Adrenal gland (tissue), 12 donors: Measurements from ENCODE around the gene ABCB6. TPM values are rescaled to one million over a fixed set of nuclear protein-coding genes. Genes with fewer than 3 reads are reported as not detected.

Source experiments
- DNase-seq, 7 donors: peaks; one replicate each; pipeline ENCODE4 v3.0.0-alpha.2; 2019 to 2020
- H3K27ac ChIP-seq, 5 donors: fragments of 200-600 bp; sonication (generic) in 4 of 5; 1 replicate in 3 of 5; 2 replicates in 2 of 5; pipeline versions ENCODE4 v1.5.1 to v1.8.0; 2016 to 2020; ENCODE audit warnings: mild to moderate bottlenecking in 1 of 5
- H3K27me3 ChIP-seq: fragments of 200-600 bp; 2 replicates; pipeline ENCODE4 v1.8.0; 2021
- H3K36me3 ChIP-seq, 2 donors: fragments of 200-600 bp; replicated peaks in 1 of 2; 1 replicate in 1 of 2; 2 replicates in 1 of 2; pipeline versions ENCODE4 v1.5.1 to v1.8.0; 2018 to 2022
- H3K4me1 ChIP-seq, 2 donors: fragments of 200-600 bp; replicated peaks in 1 of 2; 1 replicate in 1 of 2; 2 replicates in 1 of 2; pipeline versions ENCODE4 v1.5.1 to v1.8.0; 2018 to 2021
- H3K4me3 ChIP-seq, 4 donors: fragments of 200-600 bp; sonication (generic) in 3 of 4; one replicate each; pipeline ENCODE4 v1.5.1; 2016 to 2018
- H3K9me3 ChIP-seq, 3 donors: fragments of 200-600 bp; sonication (generic) in 1 of 3; replicated peaks in 1 of 3; 1 replicate in 2 of 3; 2 replicates in 1 of 3; pipeline versions ENCODE4 v1.5.1 to v1.8.0; 2016 to 2021
- CTCF ChIP-seq, 6 experiments: fragments of 450-650 bp in 4 of 6; fragments of 200-600 bp in 2 of 6; sonication (generic) in 1 of 6; IDR thresholded peaks; 1 replicate in 5 of 6; 2 replicates in 1 of 6; pipeline versions ENCODE4 v1.5.1 to v1.8.0; 2016 to 2021; ENCODE audit warnings: antibody characterized with exemption in 6 of 6, mild to moderate bottlenecking in 2 of 6, moderate library complexity in 1 of 6
- POLR2A ChIP-seq, 2 donors: fragments of 450-650 bp; IDR thresholded peaks; one replicate each; pipeline ENCODE4 v1.6.1; 2017; ENCODE audit warnings: antibody characterized with exemption in 2 of 2, mild to moderate bottlenecking in 2 of 2, moderate library complexity in 1 of 2
- WGBS, 4 donors: extraction: QIAGEN DNeasy Blood & Tissue Kit in 2 of 4; methylation state at CpG; one replicate each; pipeline versions ENCODE4 v1.1.5 to v1.1.7; 2013 to 2017; 5-methylcytosine and 5-hydroxymethylcytosine counted together
- intact Hi-C, 2 donors: fragments of 100-400 bp; cut with DNase I; formaldehyde crosslinking; loops; one replicate each; pipeline versions ENCODE4 v1.14.1 to v1.15.0; 2022 to 2023
- polyA plus RNA-seq, 3 donors: library from polyadenylated mRNA; stranded (reverse); fragments of 200-250 nt in 2 of 3; fragments of 350-450 nt in 1 of 3; fragmentation: Illumina TruSeq in 1 of 3; extraction: RNeasy Lipid Tissue Mini Kit (QIAGEN cat#74804) in 1 of 3; gene quantifications; one replicate each; pipeline ENCODE4 v1.2.3, GENCODE V29; 2013 to 2014
- total RNA-seq, 9 donors: library from RNA; depleted of rRNA in 4 of 9; stranded (reverse); fragments of >200 nt in 4 of 9; fragments of 120-200 nt in 1 of 9; fragmentation: NEBNext Ultra II Directional in 1 of 9; extraction: Animal tissue kit (Norgen Biotek cat#: 25700) in 1 of 9; gene quantifications; one replicate each; pipeline versions ENCODE4 v1.1.0 to v1.2.4, GENCODE V29; 2013 to 2023
- donor health status: healthy with polysubstance abuse.
- donor health status: Bipolar disorder and iron deficiency.
- donor health status: DM: yes; HTN: yes; CAD: no.
- donor health status: DM: no; HTN: no; CAD: no.
- donor health status: DM: no; HTN: no; CAD: no.
- donor health status: DM: yes; HTN: yes; CAD: no.

The ABCB6 gene
- total and polyA plus RNA-seq, 12 donors: 10.1 to 85.1 (median 27.9) TPM

- no peak for DNase-seq
- Histone ChIP-seq H3K4me3 (no peak overlapping the region), H3K4me1 (peaks cover 23 to 40% of the 10 kb centered on the region in 2 donors), H3K27ac (peak overlapping the region in 2 of 5 donors; percentile 86 to 93), H3K36me3 (peaks cover 0 to 14% of the 10 kb centered on the region in 2 donors), H3K27me3 (no peaks in the 10 kb centered on the region), H3K9me3 (no peaks in the 10 kb centered on the region)
- TF ChIP-seq POLR2A (IDR thresholded peaks at IDR 0.05): no peak
- TF ChIP-seq CTCF (IDR thresholded peaks at IDR 0.05): no peak
- intact Hi-C loops: no loop called here
- 73 to 100% (median 75%) methylated on average over 2 to 5 of the region's 5 CpGs for WGBS, 4 donors
Observed at GRCh38 chr2:219252084-219252483, 33.3 kb upstream of the ABCB6 start.

GRCh38 chr2:219251656-219252055, 32.9 kb upstream of the ABCB6 start:
- TF ChIP-seq CTCF (IDR thresholded peaks at IDR 0.05) (no peak), POLR2A (IDR thresholded peaks at IDR 0.05) (no peak)
- Histone ChIP-seq H3K4me3 (no peak overlapping the region), H3K27ac (peak overlapping the region in 2 of 5 donors; percentile 86 to 93), H3K4me1 (peaks cover 23 to 41% of the 10 kb centered on the region in 2 donors), H3K27me3 (no peaks in the 10 kb centered on the region), H3K36me3 (peaks cover 0 to 17% of the 10 kb centered on the region in 2 donors), H3K9me3 (no peaks in the 10 kb centered on the region)
- intact Hi-C loops: no loop called here
- DNase-seq: no peak
- WGBS, 4 donors: 81 to 86% (median 83%) methylated on average over 6 of the region's 6 CpGs

DNA sequence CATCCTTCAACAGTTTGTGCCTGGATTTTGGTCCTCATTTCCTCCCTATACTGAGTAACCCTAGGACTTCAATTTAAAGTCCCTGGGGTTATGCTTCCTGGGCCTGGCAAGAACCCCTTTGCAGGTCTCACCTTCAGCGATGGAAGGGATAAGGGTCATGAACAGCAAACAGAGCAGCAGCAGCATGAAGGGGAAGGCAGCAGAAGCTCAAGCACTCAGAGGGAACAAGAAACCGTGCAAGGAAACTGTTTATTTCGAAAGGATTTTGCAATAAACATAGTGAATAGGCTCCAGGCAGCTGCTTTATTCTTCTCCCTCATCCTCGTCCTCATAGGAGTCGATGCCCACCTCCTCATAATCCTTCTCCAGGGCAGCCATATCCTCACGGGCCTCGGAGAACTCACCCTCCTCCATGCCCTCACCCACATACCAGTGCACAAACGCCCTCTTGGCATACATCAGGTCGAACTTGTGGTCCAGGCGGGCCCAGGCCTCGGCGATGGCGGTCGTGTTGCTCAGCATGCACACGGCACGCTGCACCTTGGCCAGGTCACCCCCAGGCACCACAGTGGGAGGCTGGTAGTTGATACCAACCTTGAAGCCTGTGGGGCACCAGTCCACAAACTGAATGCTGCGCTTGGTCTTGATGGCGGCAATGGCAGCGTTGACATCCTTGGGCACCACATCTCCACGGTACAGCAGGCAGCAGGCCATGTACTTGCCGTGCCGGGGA, 31.5 kb upstream of the ABCB6 start:
- H3K27ac ChIP-seq: peak overlapping the region in 4 of 5 donors; percentile 56 to 90 (median 74)
- H3K36me3 ChIP-seq: peaks cover 0 to 17% of the 10 kb centered on the region in 2 donors
- H3K4me3 ChIP-seq: no peak overlapping the region
- DNase-seq: no peak
- intact Hi-C loops: no loop called here
- H3K27me3 ChIP-seq: no peaks in the 10 kb centered on the region
- H3K4me1 ChIP-seq: peaks cover 30 to 51% of the 10 kb centered on the region in 2 donors
- TF ChIP-seq POLR2A (IDR thresholded peaks at IDR 0.05) (no peak), CTCF (IDR thresholded peaks at IDR 0.05) (no peak)
- 86 to 89% (median 87%) methylated on average over 15 to 22 of the region's 22 CpGs for WGBS, 4 donors
- no peaks in the 10 kb centered on the region for H3K9me3 ChIP-seq

- WGBS, 4 donors: 29 to 63% (median 33%) methylated on average over 2 to 7 of the region's 7 CpGs
- Histone ChIP-seq H3K27me3 (no peaks in the 10 kb centered on the region), H3K36me3 (peaks cover 0 to 17% of the 10 kb centered on the region in 2 donors), H3K9me3 (no peaks in the 10 kb centered on the region), H3K27ac (peak overlapping the region; percentile 29 to 90 (median 71)), H3K4me1 (peaks cover 37 to 54% of the 10 kb centered on the region in 2 donors), H3K4me3 (no peak overlapping the region)
- peak; percentile 73 to 90 (median 87) for DNase-seq
- intact Hi-C loops: loop anchor here (10.0 kb wide), 1 partner anchor 45 kb away; no protein-coding TSS in a partner anchor
- TF ChIP-seq CTCF (IDR thresholded peaks at IDR 0.05) (no peak), POLR2A (IDR thresholded peaks at IDR 0.05) (peak; percentile 23 to 65)
Observed at GRCh38 chr2:219249203-219249980, 30.6 kb upstream of the ABCB6 start.
